HL-60 (cell line): ENCODE measurements around the gene CRYM.

Experiments
- DNase-seq, 2 experiments: peaks; one replicate each; pipeline ENCODE4 v3.0.0-alpha.2; 2010 to 2020; ENCODE audit warnings: low read depth in 1 of 2, low spot score in 1 of 2
- H3K27ac ChIP-seq: fragments of 250-450 bp; sonication (Bioruptor Pico); replicated peaks from 2 replicates; pipeline ENCODE4 v1.5.1; 2020; ENCODE audit warnings: mild to moderate bottlenecking, moderate library complexity
- H3K27me3 ChIP-seq: fragments of 250-450 bp; sonication (Bioruptor Pico); 2 replicates; pipeline ENCODE4 v1.5.1; 2021; ENCODE audit warnings: mild to moderate bottlenecking, moderate library complexity; ENCODE audit not compliant: insufficient read depth, poor library complexity, severe bottlenecking
- H3K4me3 ChIP-seq: replicated peaks from 2 replicates; pipeline ENCODE4 v1.5.1; 2011; ENCODE audit warnings: mild to moderate bottlenecking, control low read depth, low read length; ENCODE audit not compliant: insufficient read depth
- CTCF ChIP-seq: IDR thresholded peaks from one replicate; pipeline ENCODE4 v1.5.1; 2011; ENCODE audit warnings: low read length, control low read depth, inconsistent platforms; ENCODE audit not compliant: insufficient read depth
- GABPA ChIP-seq: IDR thresholded peaks from 2 replicates; pipeline ENCODE4 v1.6.1; 2012; ENCODE audit warnings: low read depth
- POLR2AphosphoS5 ChIP-seq: IDR thresholded peaks from 2 replicates; pipeline ENCODE4 v1.6.1; 2012; ENCODE audit warnings: low read depth
- REST ChIP-seq: IDR thresholded peaks from 2 replicates; pipeline ENCODE4 v1.6.1; 2012; ENCODE audit warnings: low read depth; ENCODE audit not compliant: insufficient replicate concordance
- SPI1 ChIP-seq: IDR thresholded peaks from 2 replicates; pipeline ENCODE4 v1.6.1; 2012; ENCODE audit warnings: low read depth, mild to moderate bottlenecking, borderline replicate concordance

CRYM gene

GRCh38 chr16:21284414-21284813 lies 6.3 kb upstream of the CRYM start:
- TF ChIP-seq CTCF (no peak), GABPA (no peak), POLR2AphosphoS5 (no peak), SPI1 (no peak), REST (no peak)
- H3K27ac ChIP-seq, result no peak overlapping the region
- H3K4me3 ChIP-seq, result no peak overlapping the region
- H3K27me3 ChIP-seq, result peaks cover 26% of the 10 kb centered on the region
- DNase-seq, result no peak

- DNase-seq, result peak in 1 of 2 experiments; percentile 29
- no peak overlapping the region for H3K27ac ChIP-seq
Measured at GRCh38 chr16:21283521-21284289, 5.6 kb upstream of the CRYM start.

More at GRCh38 chr16:21283521-21284289, 5.6 kb upstream of the CRYM start:
- Histone ChIP-seq H3K4me3 (peak overlapping the region; percentile 36), H3K27me3 (peaks cover 31% of the 10 kb centered on the region)
- TF ChIP-seq CTCF, result no peak
- TF ChIP-seq REST, result no peak
- no peak for TF ChIP-seq GABPA
- no peak for TF ChIP-seq POLR2AphosphoS5
- TF ChIP-seq SPI1, result no peak
